Measurements from ENCODE around the gene IPO5.

IPO5 gene

GRCh38 chr13:98018293-98018692 lies 64.8 kb downstream of the IPO5 start:
- H3K4me1 ChIP-seq (ENCODE audit: control insufficient read depth in 1 of 2, insufficient read depth in 1 of 2, low read depth in 1 of 2, low read length in 1 of 2), result no peaks in the 10 kb centered on the region
- H3K9me3 ChIP-seq, result no peaks in the 10 kb centered on the region
- no peak overlapping the region for H3K4me3 ChIP-seq (ENCODE audit: low read depth in 1 of 2, low read length in 1 of 2)
- TF ChIP-seq CTCF (IDR thresholded peaks at IDR 0.05), result no peak
- H3K27ac ChIP-seq, result no peak overlapping the region
- H3K27me3 ChIP-seq, result no peaks in the 10 kb centered on the region
- peaks cover 38% of the 10 kb centered on the region for H3K36me3 ChIP-seq

GRCh38 chr13:98019186-98019585 lies 65.7 kb downstream of the IPO5 start:
- Histone ChIP-seq H3K27me3 (no peaks in the 10 kb centered on the region), H3K36me3 (peaks cover 29% of the 10 kb centered on the region), H3K9me3 (no peaks in the 10 kb centered on the region), H3K27ac (no peak overlapping the region), H3K4me3 (ENCODE audit: low read depth in 1 of 2, low read length in 1 of 2) (no peak overlapping the region), H3K4me1 (ENCODE audit: control insufficient read depth in 1 of 2, insufficient read depth in 1 of 2, low read depth in 1 of 2, low read length in 1 of 2) (no peaks in the 10 kb centered on the region)
- TF ChIP-seq CTCF (IDR thresholded peaks at IDR 0.05), result no peak

- Histone ChIP-seq H3K27me3 (no peaks in the 10 kb centered on the region), H3K27ac (no peak overlapping the region), H3K4me1 (ENCODE audit: control insufficient read depth in 1 of 2, insufficient read depth in 1 of 2, low read depth in 1 of 2, low read length in 1 of 2) (no peaks in the 10 kb centered on the region), H3K36me3 (peaks cover 28% of the 10 kb centered on the region), H3K9me3 (no peaks in the 10 kb centered on the region), H3K4me3 (ENCODE audit: low read depth in 1 of 2, low read length in 1 of 2) (no peak overlapping the region)
- no peak for TF ChIP-seq CTCF (IDR thresholded peaks at IDR 0.05)
Measured at GRCh38 chr13:98020271-98020670, 66.8 kb downstream of the IPO5 start.

GRCh38 chr13:98022210-98022609 lies 68.7 kb downstream of the IPO5 start:
- no peaks in the 10 kb centered on the region for H3K9me3 ChIP-seq
- H3K4me1 ChIP-seq (ENCODE audit: control insufficient read depth in 1 of 2, insufficient read depth in 1 of 2, low read depth in 1 of 2, low read length in 1 of 2), result no peaks in the 10 kb centered on the region
- peaks cover 14% of the 10 kb centered on the region for H3K36me3 ChIP-seq
- no peaks in the 10 kb centered on the region for H3K27me3 ChIP-seq
- no peak overlapping the region for H3K27ac ChIP-seq
- no peak overlapping the region for H3K4me3 ChIP-seq (ENCODE audit: low read depth in 1 of 2, low read length in 1 of 2)
- TF ChIP-seq CTCF (IDR thresholded peaks at IDR 0.05), result no peak

GRCh38 chr13:98025480-98026025 lies 72.1 kb downstream of the IPO5 start:
- no peaks in the 10 kb centered on the region for H3K4me1 ChIP-seq (ENCODE audit: control insufficient read depth in 1 of 2, insufficient read depth in 1 of 2, low read depth in 1 of 2, low read length in 1 of 2)
- H3K27me3 ChIP-seq, result no peaks in the 10 kb centered on the region
- H3K9me3 ChIP-seq, result no peaks in the 10 kb centered on the region
- TF ChIP-seq CTCF (IDR thresholded peaks at IDR 0.05), result no peak
- H3K27ac ChIP-seq, result no peak overlapping the region
- no peak overlapping the region for H3K4me3 ChIP-seq (ENCODE audit: low read depth in 1 of 2, low read length in 1 of 2)
- peaks cover 4% of the 10 kb centered on the region for H3K36me3 ChIP-seq

GRCh38 chr13:98026457-98026857 lies 73.0 kb downstream of the IPO5 start:
- Histone ChIP-seq H3K36me3 (no peaks in the 10 kb centered on the region), H3K27ac (no peak overlapping the region), H3K9me3 (no peaks in the 10 kb centered on the region), H3K4me1 (ENCODE audit: control insufficient read depth in 1 of 2, insufficient read depth in 1 of 2, low read depth in 1 of 2, low read length in 1 of 2) (no peaks in the 10 kb centered on the region), H3K27me3 (no peaks in the 10 kb centered on the region), H3K4me3 (ENCODE audit: low read depth in 1 of 2, low read length in 1 of 2) (no peak overlapping the region)
- TF ChIP-seq CTCF (IDR thresholded peaks at IDR 0.05), result no peak
